GM12873 (cell line): ENCODE measurements around the gene PARK7.

Source experiments
- TF ChIP-seq, protein P1 (sequence below): IDR thresholded peaks from 2 replicates; pipeline ENCODE4 v1.5.1; 2012; ENCODE audit warnings: low read depth, mild to moderate bottlenecking, moderate library complexity, low read length, control low read depth; ENCODE audit not compliant: insufficient read depth; ENCODE audit errors: missing control alignments

The PARK7 gene

DNA sequence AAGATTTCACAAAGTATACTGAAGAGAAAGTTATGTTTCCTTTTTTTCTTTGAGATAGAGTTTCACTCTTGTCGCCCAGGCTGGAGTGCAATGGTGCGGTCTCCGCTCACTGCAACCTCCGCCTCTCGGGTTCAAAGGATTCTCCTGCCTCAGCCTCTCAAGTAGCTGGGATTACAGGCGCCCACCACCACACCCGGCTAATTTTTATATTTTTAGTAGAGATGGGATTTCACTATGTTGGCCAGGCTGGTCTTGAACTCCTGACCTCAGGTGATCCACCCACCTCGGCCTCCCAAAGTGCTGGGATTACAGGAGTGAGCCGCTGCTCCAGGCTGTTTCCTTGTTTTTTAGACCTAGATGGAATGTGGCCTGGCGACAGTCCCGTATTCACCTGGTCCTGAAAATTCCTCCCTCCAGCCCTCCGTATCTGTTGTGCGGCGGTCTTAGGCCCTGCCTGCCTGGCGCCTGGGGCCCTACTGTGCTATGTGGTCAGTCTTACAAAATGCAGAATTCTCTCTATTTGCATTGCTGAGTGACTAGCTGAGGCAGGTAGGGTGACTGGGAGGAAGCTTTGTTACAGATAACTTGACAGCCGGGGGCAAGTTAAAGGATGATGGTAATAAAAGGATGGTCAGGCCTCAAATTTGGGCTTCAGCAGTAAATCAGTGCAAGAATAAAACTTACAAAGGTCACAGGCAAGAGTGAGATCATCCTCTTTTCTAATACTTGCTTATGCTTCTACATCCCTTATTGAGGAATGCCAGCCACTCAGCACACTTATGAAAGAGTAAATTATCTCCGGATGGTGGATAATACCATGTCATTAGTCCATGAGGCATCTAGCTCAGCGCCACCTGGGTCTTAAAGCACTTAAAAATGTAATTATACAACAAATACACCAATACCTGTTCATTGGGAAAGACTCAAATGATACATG is 30.3 kb downstream of the PARK7 start:
- TF ChIP-seq, protein P1, sequence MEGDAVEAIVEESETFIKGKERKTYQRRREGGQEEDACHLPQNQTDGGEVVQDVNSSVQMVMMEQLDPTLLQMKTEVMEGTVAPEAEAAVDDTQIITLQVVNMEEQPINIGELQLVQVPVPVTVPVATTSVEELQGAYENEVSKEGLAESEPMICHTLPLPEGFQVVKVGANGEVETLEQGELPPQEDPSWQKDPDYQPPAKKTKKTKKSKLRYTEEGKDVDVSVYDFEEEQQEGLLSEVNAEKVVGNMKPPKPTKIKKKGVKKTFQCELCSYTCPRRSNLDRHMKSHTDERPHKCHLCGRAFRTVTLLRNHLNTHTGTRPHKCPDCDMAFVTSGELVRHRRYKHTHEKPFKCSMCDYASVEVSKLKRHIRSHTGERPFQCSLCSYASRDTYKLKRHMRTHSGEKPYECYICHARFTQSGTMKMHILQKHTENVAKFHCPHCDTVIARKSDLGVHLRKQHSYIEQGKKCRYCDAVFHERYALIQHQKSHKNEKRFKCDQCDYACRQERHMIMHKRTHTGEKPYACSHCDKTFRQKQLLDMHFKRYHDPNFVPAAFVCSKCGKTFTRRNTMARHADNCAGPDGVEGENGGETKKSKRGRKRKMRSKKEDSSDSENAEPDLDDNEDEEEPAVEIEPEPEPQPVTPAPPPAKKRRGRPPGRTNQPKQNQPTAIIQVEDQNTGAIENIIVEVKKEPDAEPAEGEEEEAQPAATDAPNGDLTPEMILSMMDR, result no peak

DNA sequence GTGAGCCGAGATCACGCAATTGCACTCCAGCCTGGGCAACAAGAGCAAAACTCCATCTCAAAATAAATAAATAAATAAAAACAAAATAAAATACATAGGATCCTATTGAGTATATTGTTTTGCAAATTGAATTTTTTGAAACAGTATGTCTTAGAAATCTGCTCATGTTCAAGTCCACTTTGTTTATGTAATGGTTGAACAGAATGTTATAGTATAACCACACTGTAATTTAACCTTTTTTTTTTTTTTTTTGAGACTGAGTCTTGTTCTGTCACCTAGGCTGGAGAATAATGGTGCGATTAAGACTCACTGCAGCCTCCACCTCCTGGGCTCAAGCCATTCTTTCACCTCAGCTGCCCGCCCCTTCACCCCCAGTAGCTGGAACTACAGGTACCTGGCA is 31.4 kb downstream of the PARK7 start:
- TF ChIP-seq, protein P1, result no peak

DNA sequence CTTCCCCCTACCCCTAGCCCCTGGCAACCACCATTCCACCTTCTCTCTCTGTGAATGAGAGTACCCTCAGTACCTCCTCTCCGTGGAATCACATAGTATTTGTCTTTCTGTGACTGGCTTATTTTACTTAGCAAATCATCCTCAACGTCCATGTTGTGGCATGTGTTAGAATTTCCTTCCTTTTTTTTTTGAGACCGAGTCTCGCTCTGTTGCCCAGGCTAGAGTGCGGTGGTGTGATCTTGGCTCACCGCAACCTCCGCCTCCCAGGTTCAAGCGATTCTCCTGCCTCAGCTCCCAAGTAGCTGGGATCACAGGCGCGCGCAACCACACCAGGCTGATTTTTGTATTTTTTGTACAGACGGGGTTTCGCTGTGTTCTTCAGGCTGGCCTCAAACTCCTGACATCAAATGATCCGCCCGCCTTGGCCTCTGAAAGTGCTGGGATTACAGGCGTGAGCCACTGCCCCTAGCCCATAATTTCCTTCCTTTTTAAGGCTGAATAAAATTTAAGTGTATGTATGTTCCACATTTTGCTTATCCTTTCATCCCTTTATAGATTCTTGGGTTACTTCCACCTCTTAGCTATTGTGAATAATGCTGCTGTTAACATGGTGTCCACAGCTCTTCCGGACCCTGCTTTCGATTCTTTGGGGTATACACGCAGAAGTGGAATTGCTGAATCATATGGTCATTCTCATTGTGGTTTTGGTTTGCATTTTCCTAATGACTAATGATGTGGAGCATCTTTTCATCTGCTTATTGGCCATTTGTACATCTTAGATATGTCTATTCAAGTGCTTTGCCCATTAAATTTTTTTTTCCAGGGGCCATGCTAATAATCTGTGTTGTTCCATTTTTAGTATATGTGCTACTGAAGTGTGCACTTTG is 32.3 kb downstream of the PARK7 start:
- TF ChIP-seq, protein P1, result no peak

DNA sequence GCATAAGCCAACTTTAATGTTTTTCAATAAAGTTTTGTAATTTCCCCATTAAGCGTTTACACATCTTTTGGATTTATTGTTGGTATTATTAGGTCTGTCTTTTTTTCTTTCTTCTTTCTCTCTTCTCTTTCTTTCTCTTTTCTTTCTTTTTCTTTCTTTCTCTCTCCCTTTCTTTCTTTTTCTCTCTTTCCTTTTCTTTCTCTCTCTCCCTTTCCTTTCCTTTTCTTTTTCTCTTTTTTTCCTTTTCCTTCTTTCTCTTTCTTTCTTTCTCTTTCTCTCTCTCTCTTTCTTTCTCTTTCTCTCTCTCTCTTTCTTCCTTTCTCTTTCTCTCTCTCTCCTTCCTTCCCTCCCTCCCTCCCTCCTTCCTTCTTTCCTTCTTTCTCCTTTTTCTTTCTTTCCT is 33.3 kb downstream of the PARK7 start:
- TF ChIP-seq, protein P1, result no peak

DNA sequence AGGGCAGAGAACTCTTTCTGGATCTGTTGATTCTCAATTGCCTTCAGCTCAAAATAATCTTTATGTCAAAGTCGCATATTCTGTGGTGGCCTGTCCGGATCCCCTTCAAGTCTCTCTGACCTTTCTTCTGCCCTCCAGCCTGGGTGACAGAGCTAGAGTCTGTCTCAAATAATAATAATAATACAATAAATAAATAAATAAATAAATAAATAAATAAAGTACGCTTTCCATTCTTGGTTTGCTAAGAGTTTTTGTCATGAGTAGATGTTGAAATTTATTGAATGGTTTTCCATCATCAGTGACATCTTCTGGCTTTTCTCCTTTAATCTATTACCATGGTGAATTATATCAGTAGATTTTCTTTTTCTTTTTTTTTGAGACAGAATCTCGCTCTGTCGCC is 33.9 kb downstream of the PARK7 start:
- TF ChIP-seq, protein P1, result no peak

DNA sequence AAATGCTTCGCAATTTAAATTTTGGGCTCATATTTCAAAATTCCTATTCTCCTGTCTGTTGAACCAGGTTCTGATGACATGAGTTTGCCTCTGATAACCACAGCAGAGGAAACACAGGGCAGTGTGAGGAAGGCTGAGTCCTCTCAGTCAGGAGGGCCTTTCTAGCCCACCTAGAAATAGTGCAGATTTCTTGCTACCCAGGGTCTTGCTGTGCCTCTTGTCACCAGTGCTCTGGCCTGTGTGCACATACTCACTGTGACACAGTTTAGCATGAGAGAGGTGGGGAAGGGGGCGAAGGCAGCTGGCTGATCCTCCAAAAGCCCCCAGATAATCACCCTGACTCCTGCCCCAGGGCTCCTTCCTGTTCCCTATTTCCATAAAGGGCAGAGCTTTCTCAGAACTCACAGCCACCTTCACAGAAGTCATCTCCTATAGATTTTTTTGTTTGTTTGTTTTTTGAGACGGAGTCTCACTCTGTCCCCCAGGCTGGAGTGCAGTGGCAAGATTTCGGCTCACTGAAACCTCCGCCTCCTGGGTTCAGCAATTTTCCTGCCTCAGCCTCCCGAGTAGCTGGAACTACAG is 40.9 kb downstream of the PARK7 start:
- TF ChIP-seq, protein P1, result no peak

DNA sequence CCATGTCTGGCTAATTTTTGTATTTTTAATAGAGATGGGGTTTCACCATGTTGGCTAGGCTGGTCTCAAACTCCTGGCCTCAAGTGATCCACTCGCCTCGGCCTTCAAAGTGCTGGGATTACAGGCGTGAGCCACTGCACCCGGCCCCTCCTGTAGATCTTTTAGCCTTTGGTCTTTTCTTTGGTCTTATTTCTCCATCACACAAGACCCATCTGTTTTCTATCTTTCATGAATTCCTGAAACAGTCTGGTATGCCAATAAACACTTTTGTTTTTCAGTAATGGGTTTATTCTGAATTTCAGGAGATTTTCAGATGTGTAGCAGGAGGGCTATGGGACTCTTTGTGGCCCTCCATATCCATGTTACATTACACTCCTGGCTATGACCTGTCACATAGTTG is 41.4 kb downstream of the PARK7 start:
- TF ChIP-seq, protein P1, result no peak
